Activated B cell treated with CpG ODN at 0.5 μM for 24 hours (primary cell): ENCODE results near the gene HSD17B13. TPM values are rescaled to one million over a fixed set of nuclear protein-coding genes. Genes with fewer than 3 reads are reported as not detected.
"Not testable (repeated sequence)": the region's sequence is repeated elsewhere in the genome, so short reads cannot be mapped to it uniquely, and the experiment has no call there.

Experiments used
- ATAC-seq: fragments of 200-7000 bp; cut with Tn5 transposase; one replicate; pipeline ENCODE4 v1.10.0; 2021; ENCODE audit warnings: low read depth, mild to moderate bottlenecking, moderate library complexity
- CTCF ChIA-PET: fragments of 350-600 bp; sonication (Branson Sonifier 250); formaldehyde crosslinking; loops from one replicate; lab custom pipeline; 2021; ENCODE audit warnings: antibody characterized with exemption; lab: Charles Lee
- POLR2A ChIA-PET: fragments of 350-600 bp; sonication (Branson Sonifier 250); formaldehyde crosslinking; loops from one replicate; lab custom pipeline; 2021; ENCODE audit warnings: antibody characterized with exemption; lab: Charles Lee
- DNase-seq: peaks from one replicate; pipeline ENCODE4 v3.0.0; 2022
- H3K27ac Mint-ChIP-seq: one replicate; pipeline ENCODE4 v1.8.0; 2020; ENCODE audit warnings: mixed read lengths
- H3K27me3 Mint-ChIP-seq: one replicate; pipeline ENCODE4 v1.8.0; 2021; ENCODE audit warnings: mixed read lengths
- H3K36me3 Mint-ChIP-seq: one replicate; pipeline ENCODE4 v1.8.0; 2021; ENCODE audit warnings: low read depth, mixed read lengths
- H3K4me1 Mint-ChIP-seq: one replicate; pipeline ENCODE4 v1.8.0; 2021; ENCODE audit warnings: mixed read lengths
- H3K4me3 Mint-ChIP-seq: one replicate; pipeline ENCODE4 v1.8.0; 2020; ENCODE audit warnings: mild to moderate bottlenecking, mixed read lengths
- H3K9me3 Mint-ChIP-seq: one replicate; pipeline ENCODE4 v1.8.0; 2020; ENCODE audit warnings: mixed read lengths
- intact Hi-C: fragments of 100-400 bp; cut with micrococcal nuclease; formaldehyde crosslinking; loops from one replicate; pipeline ENCODE4 v1.15.1; 2024
- total RNA-seq: library from RNA; stranded (reverse); gene quantifications from 2 replicates; pipeline ENCODE4 v1.2.3, GENCODE V29; 2022
- TF ChIP-seq, protein P1 (sequence below): fragments of 200-600 bp; IDR thresholded peaks from one replicate; pipeline ENCODE4 v1.8.0; 2022; ENCODE audit warnings: antibody characterized with exemption, mild to moderate bottlenecking

HSD17B13 gene
- total RNA-seq, 1 donor from 2014 or later: 0.35 TPM

DNA sequence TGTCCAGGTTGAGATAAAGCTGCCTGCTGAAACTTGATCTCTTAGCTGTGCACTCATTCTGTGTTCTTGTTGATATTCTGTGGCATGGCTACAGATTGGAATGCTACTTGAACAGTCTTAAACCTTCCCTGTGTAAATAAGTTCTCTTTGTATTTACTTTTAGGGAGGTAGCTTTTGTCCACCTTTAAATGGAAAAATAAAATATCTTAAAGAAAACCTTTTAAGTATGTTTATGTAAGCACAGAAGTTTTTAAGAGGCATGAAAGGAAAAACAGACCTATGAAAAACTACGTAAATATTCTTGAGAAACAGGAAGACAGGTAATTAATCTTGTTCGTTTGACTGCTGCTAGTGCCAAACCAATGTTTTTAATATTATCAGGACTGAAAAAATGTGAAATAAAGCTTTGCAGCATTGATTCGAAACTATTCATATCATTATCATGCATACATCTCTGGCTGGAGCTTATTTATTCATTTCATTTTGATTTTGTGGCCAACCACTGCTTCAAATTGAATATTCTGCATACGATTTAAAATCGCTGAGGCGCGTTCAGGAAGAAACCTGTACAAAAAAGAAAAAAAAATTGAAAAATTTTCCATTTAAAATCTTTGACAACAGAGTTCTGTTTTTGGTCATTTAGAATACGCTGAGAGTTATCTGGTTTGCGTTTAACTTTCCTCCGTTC, 17.8 kb downstream of the HSD17B13 start:
- Mint-ChIP-seq H3K9me3 (no peaks in the 10 kb centered on the region), H3K4me3 (no peak overlapping the region), H3K4me1 (no peaks in the 10 kb centered on the region), H3K36me3 (no peaks in the 10 kb centered on the region), H3K27me3 (no peaks in the 10 kb centered on the region), H3K27ac (no peak overlapping the region)
- intact Hi-C loops: no loop called here
- ChIA-PET CTCF (no interaction called here), POLR2A (no interaction called here)
- DNase-seq: no peak
- TF ChIP-seq, protein P1, sequence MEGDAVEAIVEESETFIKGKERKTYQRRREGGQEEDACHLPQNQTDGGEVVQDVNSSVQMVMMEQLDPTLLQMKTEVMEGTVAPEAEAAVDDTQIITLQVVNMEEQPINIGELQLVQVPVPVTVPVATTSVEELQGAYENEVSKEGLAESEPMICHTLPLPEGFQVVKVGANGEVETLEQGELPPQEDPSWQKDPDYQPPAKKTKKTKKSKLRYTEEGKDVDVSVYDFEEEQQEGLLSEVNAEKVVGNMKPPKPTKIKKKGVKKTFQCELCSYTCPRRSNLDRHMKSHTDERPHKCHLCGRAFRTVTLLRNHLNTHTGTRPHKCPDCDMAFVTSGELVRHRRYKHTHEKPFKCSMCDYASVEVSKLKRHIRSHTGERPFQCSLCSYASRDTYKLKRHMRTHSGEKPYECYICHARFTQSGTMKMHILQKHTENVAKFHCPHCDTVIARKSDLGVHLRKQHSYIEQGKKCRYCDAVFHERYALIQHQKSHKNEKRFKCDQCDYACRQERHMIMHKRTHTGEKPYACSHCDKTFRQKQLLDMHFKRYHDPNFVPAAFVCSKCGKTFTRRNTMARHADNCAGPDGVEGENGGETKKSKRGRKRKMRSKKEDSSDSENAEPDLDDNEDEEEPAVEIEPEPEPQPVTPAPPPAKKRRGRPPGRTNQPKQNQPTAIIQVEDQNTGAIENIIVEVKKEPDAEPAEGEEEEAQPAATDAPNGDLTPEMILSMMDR: no peak
- ATAC-seq: no peak

DNA sequence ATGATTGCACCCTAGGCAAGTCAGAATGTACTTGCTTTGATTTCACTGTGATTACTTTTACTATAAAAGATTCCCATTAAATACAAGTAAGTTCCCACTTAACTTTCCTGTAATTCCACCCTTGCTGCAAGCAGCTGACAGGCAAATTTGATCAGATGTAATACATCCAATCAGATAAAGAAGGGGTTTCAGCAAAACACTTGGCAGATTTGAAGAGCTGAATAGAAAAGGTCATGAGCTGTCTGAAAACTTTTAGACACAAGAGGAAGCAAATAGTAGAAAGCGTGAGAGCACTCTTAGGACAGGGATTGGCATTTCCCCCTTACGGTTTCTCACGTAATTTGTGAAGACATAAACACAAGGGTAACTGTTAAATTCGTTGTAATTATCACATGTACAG, 22.8 kb downstream of the HSD17B13 start:
- ChIA-PET POLR2A (no interaction called here), CTCF (no interaction called here)
- peaks cover 2% of the 10 kb centered on the region for H3K27me3 Mint-ChIP-seq

DNA sequence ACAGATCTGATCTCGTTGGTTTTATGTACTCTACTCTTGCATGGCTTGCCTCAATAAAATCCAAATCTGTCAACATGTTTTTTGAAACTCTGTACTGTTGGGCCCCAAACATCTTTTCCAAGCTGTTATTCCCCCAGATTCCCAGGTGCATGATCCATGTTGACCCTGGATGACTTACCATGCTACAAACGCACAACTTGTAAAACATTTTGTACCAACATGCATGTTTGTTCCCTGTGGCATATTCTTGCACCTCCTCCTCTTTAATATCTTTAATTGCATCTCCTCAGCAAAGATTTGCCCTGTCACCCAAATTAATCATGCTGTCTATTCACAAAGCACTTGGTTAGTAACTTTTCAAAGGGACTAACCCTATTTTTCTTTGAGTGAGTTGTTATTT, 24.3 kb downstream of the HSD17B13 start:
- peaks cover 8% of the 10 kb centered on the region for H3K9me3 Mint-ChIP-seq
- no peaks in the 10 kb centered on the region for H3K4me1 Mint-ChIP-seq
- H3K27ac Mint-ChIP-seq: no peak overlapping the region
- TF ChIP-seq, protein P1: no peak
- no peaks in the 10 kb centered on the region for H3K36me3 Mint-ChIP-seq
- DNase-seq (no peak), ATAC-seq (no peak)
- ChIA-PET POLR2A (no interaction called here), CTCF (no interaction called here)
- intact Hi-C loops: no loop called here
- no peak overlapping the region for H3K4me3 Mint-ChIP-seq
- peaks cover 2% of the 10 kb centered on the region for H3K27me3 Mint-ChIP-seq

More for the DNA sequence above, 22.8 kb downstream of the HSD17B13 start:
- Mint-ChIP-seq H3K4me1 (no peaks in the 10 kb centered on the region), H3K27ac (no peak overlapping the region), H3K4me3 (no peak overlapping the region), H3K9me3 (peaks cover 2% of the 10 kb centered on the region), H3K36me3 (no peaks in the 10 kb centered on the region)
- ATAC-seq (no peak), DNase-seq (no peak)
- intact Hi-C loops: no loop called here
- TF ChIP-seq, protein P1: no peak

DNA sequence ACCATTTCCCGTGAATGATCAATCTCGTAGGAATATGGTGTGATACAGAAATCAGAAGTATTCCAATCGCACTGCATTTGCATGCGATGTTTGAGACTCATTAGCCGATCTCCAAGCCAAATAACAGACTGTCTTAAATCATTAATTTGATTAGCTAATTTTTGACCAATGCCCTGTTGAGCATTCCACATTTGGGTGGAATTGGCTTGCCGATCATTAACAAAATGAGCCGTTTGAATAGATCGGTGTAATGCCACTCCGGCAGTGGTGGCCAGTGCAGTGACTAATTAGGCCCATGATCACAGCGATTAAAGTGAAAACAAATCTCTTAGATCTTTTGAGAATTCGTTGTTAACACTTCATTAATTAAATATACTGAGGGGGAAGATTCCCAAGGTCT, 27.8 kb downstream of the HSD17B13 start:
- H3K36me3 Mint-ChIP-seq, H3K27ac Mint-ChIP-seq, POLR2A ChIA-PET, intact Hi-C loops, DNase-seq, H3K9me3 Mint-ChIP-seq, H3K4me3 Mint-ChIP-seq, H3K27me3 Mint-ChIP-seq, CTCF ChIA-PET, ATAC-seq, H3K4me1 Mint-ChIP-seq: not testable (repeated sequence)

DNA sequence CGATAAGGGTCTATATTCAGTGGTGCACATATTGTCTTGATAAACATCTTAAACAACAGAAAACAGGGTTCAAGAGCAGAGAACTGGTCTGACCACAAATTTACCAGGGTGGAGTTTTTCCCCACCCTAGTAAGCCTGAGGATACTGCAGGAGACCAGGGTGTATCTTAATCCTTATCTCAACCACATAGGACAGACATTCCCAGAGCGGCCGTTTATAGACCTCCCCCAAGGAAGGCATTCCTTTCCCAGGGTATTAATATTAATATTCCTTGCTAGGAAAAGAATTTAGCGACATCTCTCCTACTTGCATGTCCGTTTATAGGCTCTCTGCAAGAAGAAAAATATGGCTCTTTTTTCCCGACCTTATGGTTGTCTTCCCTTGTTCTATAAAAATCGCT, 28.8 kb downstream of the HSD17B13 start:
- POLR2A ChIA-PET: not testable (repeated sequence)

DNA sequence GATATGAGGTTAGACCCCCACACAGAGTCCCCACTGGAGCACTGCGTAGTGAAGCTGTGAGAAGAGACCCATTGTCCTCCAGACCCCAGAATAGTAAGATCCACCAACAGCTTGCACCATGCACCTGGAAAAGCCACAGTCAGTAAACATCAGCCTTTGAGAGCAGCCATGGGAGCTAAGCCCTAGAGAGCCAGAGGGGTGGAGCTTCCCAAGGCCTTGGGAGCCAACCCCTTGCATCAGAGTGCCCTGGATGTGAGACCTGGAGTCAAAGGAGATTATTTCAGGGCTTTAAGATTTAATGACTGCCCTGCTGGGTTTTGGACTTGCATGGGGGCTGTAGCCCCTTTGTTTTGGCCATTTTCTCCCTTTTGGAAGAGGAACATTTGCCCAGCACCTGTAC, 35.7 kb downstream of the HSD17B13 start:
- TF ChIP-seq, protein P1: no peak
- no peak overlapping the region for H3K4me3 Mint-ChIP-seq
- no peak overlapping the region for H3K27ac Mint-ChIP-seq
- no peak for DNase-seq
- peaks cover 23% of the 10 kb centered on the region for H3K9me3 Mint-ChIP-seq
- peaks cover 1% of the 10 kb centered on the region for H3K36me3 Mint-ChIP-seq
- ChIA-PET POLR2A (no interaction called here), CTCF (no interaction called here)
- ATAC-seq: no peak
- intact Hi-C loops: no loop called here
- H3K4me1 Mint-ChIP-seq: no peaks in the 10 kb centered on the region
- no peaks in the 10 kb centered on the region for H3K27me3 Mint-ChIP-seq

More for the DNA sequence above, 28.8 kb downstream of the HSD17B13 start:
- H3K4me1 Mint-ChIP-seq, DNase-seq, H3K4me3 Mint-ChIP-seq, CTCF ChIA-PET, H3K36me3 Mint-ChIP-seq, H3K27ac Mint-ChIP-seq, ATAC-seq, intact Hi-C loops, H3K27me3 Mint-ChIP-seq, H3K9me3 Mint-ChIP-seq: not testable (repeated sequence)

DNA sequence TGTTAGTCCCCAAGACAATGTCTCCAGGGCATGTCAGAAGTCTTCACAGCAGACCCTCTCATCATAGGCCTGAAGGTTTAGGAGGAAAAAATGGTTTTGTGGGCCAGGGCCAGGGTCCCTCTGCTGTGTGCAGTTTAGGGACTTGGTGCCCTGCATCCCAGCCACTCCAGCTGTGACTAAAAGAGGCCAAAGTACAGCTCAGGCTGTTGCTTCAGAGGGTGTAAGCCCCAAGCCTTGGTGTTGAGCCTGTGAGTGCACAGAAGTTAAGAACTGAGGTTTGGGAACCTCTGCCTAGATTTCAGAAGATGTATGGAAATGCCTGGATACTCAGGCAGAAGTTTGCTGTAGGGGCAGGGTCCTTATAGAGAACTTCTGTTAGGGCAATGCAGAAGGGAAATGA, 38.4 kb downstream of the HSD17B13 start:
- H3K27me3 Mint-ChIP-seq, intact Hi-C loops, H3K27ac Mint-ChIP-seq, POLR2A ChIA-PET, H3K4me1 Mint-ChIP-seq, CTCF ChIA-PET, H3K36me3 Mint-ChIP-seq, H3K4me3 Mint-ChIP-seq, ATAC-seq, DNase-seq: not testable (repeated sequence)
- H3K9me3 Mint-ChIP-seq: peaks cover 23% of the 10 kb centered on the region
